ENCODE results near the gene UCN.

DNA sequence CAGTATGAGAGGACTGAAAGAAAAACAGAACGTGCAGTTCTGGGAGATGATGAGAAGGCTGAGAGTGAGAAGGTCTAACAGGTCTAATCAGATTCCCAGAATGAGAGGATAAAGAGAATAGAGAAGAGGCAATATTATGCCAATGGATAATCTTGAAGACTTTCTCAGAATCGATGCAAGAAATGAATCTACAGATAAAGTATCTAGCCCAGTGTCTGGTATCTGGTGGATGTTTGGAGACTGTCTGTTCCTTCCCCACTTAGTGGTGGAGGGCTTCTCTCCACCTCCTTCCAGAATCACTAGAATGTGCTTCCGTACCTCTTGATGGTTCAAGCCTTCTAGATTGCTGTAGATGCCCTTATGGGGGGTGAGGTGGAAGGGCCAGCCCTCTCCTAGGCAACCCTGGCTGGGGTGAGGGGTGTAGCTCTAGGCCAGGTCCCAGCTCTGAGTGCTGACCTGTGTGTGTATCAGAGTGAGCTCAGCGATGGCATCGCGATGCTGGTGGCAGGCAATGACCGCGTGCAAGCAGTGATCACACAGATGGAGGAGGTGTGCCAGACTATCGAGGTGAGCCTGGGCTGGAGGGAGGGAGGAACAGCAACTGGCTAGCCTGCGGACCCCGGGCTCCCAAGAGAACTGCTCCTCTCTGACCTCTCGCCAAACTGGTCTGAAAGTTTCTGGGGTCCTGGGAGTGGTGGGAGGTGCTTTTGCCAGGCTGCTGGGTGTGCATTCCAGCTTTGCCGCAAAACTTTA lies 3.6 kb downstream of the UCN start:
- no peak for TF ChIP-seq POLR2AphosphoS5 (IDR thresholded peaks at IDR 0.05; ENCODE audit: low read depth, low read length)
- TF ChIP-seq POLR2A (IDR thresholded peaks at IDR 0.05; ENCODE audit: low read depth, low read length), result no peak
- TF ChIP-seq TAF1 (IDR thresholded peaks at IDR 0.05; ENCODE audit: borderline replicate concordance, low read depth, low read length), result no peak
